ENCODE data around the gene EXOSC3. TPM values are rescaled to one million over a fixed set of nuclear protein-coding genes. Genes with fewer than 3 reads are reported as not detected.

The EXOSC3 gene
- total RNA-seq, 1 experiment from 2014 or later = 81.0 TPM

DNA sequence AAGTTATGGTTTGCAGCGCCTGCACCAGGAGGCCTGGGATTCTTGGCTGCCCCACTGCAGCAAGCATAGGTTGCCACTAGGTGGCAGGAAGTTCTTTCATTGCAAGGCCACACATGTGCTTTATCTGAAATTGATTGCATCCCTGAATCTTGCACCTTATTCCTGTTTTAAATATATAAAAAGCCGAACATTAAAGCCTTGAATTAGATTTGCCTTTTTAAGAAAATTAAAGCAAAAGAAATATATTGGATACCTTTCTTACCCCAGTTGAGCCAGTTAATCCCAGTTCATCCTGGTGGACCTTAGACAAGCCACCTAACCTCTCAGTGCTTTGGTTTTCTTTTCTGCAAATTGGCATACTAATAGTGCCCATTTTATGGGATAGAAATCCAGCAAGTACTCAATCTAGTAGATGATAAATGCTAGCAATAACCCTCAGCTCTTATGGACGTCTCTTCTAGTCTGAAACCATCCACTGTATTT, 37.6 kb downstream of the EXOSC3 start:
- H3K27ac Mint-ChIP-seq = no peak overlapping the region; a peak in 1 of 7 replicates
- Histone ChIP-seq H3K14ac (ENCODE audit: insufficient read depth, low read length) (no peak overlapping the region), H3K23ac (ENCODE audit: insufficient read length, low read depth, low read length) (no peak overlapping the region), H3K9ac (ENCODE audit: extremely low read depth, insufficient read length, low read length) (no peak overlapping the region), H3K27me3 (ENCODE audit: insufficient read depth, low read length) (no peaks in the 10 kb centered on the region), H3K4me2 (ENCODE audit: insufficient read depth, insufficient read length, low read length) (no peak overlapping the region), H3K23me2 (ENCODE audit: insufficient read length, low read depth, low read length, poor library complexity, severe bottlenecking) (no peaks in the 10 kb centered on the region), H4K20me1 (ENCODE audit: control insufficient read depth, insufficient read depth, insufficient read length) (no peaks in the 10 kb centered on the region), H3K79me1 (ENCODE audit: insufficient read depth, low read depth, low read length, poor library complexity, severe bottlenecking) (no peaks in the 10 kb centered on the region), H4K91ac (ENCODE audit: insufficient read length, low read depth, low read length) (no peak overlapping the region), H2AK5ac (ENCODE audit: insufficient read length, low read length) (no peak overlapping the region), H2BK12ac (ENCODE audit: insufficient read length, low read depth, low read length) (no peak overlapping the region), H3K4ac (ENCODE audit: low read depth, low read length) (no peak overlapping the region), H3K4me1 (ENCODE audit: insufficient read depth, low read length) (no peaks in the 10 kb centered on the region), H3K9me3 (ENCODE audit: control insufficient read depth, low read depth, low read length) (no peaks in the 10 kb centered on the region), H3K56ac (ENCODE audit: insufficient read length, low read depth, low read length) (no peak overlapping the region), H2BK5ac (ENCODE audit: insufficient read length, low read length) (no peak overlapping the region), H4K5ac (ENCODE audit: insufficient read length, low read depth, low read length) (no peak overlapping the region), H3K27ac (ENCODE audit: insufficient read length, low read depth, low read length) (no peak overlapping the region), H3K79me2 (ENCODE audit: insufficient read depth, low read length) (no peaks in the 10 kb centered on the region), H2BK15ac (ENCODE audit: low read depth, low read length) (no peak overlapping the region), H2BK20ac (ENCODE audit: low read depth, low read length, poor library complexity, severe bottlenecking) (no peak overlapping the region), H3T11ph (ENCODE audit: low read length) (no peak overlapping the region), H2BK120ac (ENCODE audit: low read depth, low read length, poor library complexity, severe bottlenecking) (no peak overlapping the region), H4K8ac (replicated peaks; ENCODE audit: insufficient read length, low read depth, low read length) (no peak overlapping the region), H2AFZ (ENCODE audit: low read length) (no peak overlapping the region), H3K18ac (ENCODE audit: insufficient read length, low read depth, low read length) (no peak overlapping the region)
- no peaks in the 10 kb centered on the region for H3K36me3 Mint-ChIP-seq (ENCODE audit: insufficient read depth in 1 of 3, low read depth in 3 of 3)
- DNase-seq = peak; percentile 60
- peaks cover 14% of the 10 kb centered on the region for H3K27me3 Mint-ChIP-seq (ENCODE audit: low read depth)
- WGBS (ENCODE audit: extremely low coverage, insufficient read length, low lambda C conversion rate) = no CpG with 5 or more reads among the region's 3 CpGs
- TF ChIP-seq, protein P1, sequence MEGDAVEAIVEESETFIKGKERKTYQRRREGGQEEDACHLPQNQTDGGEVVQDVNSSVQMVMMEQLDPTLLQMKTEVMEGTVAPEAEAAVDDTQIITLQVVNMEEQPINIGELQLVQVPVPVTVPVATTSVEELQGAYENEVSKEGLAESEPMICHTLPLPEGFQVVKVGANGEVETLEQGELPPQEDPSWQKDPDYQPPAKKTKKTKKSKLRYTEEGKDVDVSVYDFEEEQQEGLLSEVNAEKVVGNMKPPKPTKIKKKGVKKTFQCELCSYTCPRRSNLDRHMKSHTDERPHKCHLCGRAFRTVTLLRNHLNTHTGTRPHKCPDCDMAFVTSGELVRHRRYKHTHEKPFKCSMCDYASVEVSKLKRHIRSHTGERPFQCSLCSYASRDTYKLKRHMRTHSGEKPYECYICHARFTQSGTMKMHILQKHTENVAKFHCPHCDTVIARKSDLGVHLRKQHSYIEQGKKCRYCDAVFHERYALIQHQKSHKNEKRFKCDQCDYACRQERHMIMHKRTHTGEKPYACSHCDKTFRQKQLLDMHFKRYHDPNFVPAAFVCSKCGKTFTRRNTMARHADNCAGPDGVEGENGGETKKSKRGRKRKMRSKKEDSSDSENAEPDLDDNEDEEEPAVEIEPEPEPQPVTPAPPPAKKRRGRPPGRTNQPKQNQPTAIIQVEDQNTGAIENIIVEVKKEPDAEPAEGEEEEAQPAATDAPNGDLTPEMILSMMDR (conservative IDR thresholded peaks at IDR 0.05) = peak; percentile 94
- peaks cover 0 to 3% of the 10 kb centered on the region in 2 experiments; a peak in 1 of 4 replicates for H3K4me1 Mint-ChIP-seq
- H3K9me3 Mint-ChIP-seq = peaks cover 0 to under 1% of the 10 kb centered on the region in 2 experiments; a peak in 1 of 5 replicates
- no peak overlapping the region for H3K4me3 Mint-ChIP-seq
